MCF 10A (cell line): ENCODE results near the gene PEX14. TPM values are rescaled to one million over a fixed set of nuclear protein-coding genes. Genes with fewer than 3 reads are reported as not detected.

Source experiments
- BruUV-seq: library from RNA; stranded (reverse); fragments of 400-500 nt; replicated peaks from 2 replicates; lab custom pipeline; 2021; lab: Mats Ljungman, UMichigan
- CTCF ChIA-PET: fragments of 300-600 bp; sonication (Branson Sonifier 250); formaldehyde crosslinking; extraction: SDS; loops from one replicate; lab custom pipeline; 2021; ENCODE audit warnings: antibody characterized with exemption, inconsistent platforms; lab: Yijun Ruan, JAX
- POLR2A ChIA-PET: fragments of 300-600, 350-650 bp; sonication (Branson Sonifier 250); formaldehyde crosslinking; extraction: SDS; loops from one replicate; lab custom pipeline; 2020; ENCODE audit warnings: antibody characterized with exemption, inconsistent platforms; lab: Yijun Ruan, JAX
- DNase-seq: peaks from one replicate; pipeline ENCODE4 v3.0.0-alpha.2; 2018; ENCODE audit not compliant: unreplicated experiment
- H3K27ac Mint-ChIP-seq: one replicate; pipeline ENCODE4 v1.8.0; 2022; ENCODE audit warnings: mild to moderate bottlenecking, low read depth, mixed read lengths; ENCODE audit not compliant: unreplicated experiment
- H3K27me3 Mint-ChIP-seq: one replicate; pipeline ENCODE4 v1.8.0; 2022; ENCODE audit warnings: mixed read lengths; ENCODE audit not compliant: insufficient read depth, unreplicated experiment
- H3K36me3 Mint-ChIP-seq: one replicate; pipeline ENCODE4 v1.8.0; 2022; ENCODE audit warnings: mild to moderate bottlenecking, moderate library complexity, mixed read lengths; ENCODE audit not compliant: insufficient read depth, unreplicated experiment
- H3K4me1 Mint-ChIP-seq: one replicate; pipeline ENCODE4 v1.8.0; 2022; ENCODE audit warnings: mixed read lengths; ENCODE audit not compliant: insufficient read depth, unreplicated experiment
- H3K4me3 Mint-ChIP-seq: one replicate; pipeline ENCODE4 v1.8.0; 2022; ENCODE audit warnings: mild to moderate bottlenecking, moderate library complexity, mixed read lengths; ENCODE audit not compliant: unreplicated experiment
- H3K9me3 Mint-ChIP-seq: one replicate; pipeline ENCODE4 v1.8.0; 2022; ENCODE audit warnings: mixed read lengths; ENCODE audit not compliant: unreplicated experiment
- CTCF ChIP-seq: fragments of 200-600 bp; IDR thresholded peaks from one replicate; pipeline ENCODE4 v1.8.0; 2022; ENCODE audit warnings: antibody characterized with exemption, mild to moderate bottlenecking; ENCODE audit not compliant: unreplicated experiment
- intact Hi-C: fragments of 100-400 bp; cut with micrococcal nuclease; formaldehyde crosslinking; loops from 2 replicates; pipeline ENCODE4 v1.14.1; 2022
- total RNA-seq: library from RNA; stranded (reverse); gene quantifications from 2 replicates; pipeline ENCODE4 v1.2.3, GENCODE V29; 2022

Gene PEX14
- total RNA-seq, 1 experiment from 2014 or later: 22.2 TPM

GRCh38 chr1:10671622-10672342, 197.0 kb downstream of the PEX14 start:
- no peak for TF ChIP-seq CTCF
- Mint-ChIP-seq H3K27me3 (no peaks in the 10 kb centered on the region), H3K4me1 (no peaks in the 10 kb centered on the region), H3K4me3 (no peak overlapping the region), H3K36me3 (peaks cover 6% of the 10 kb centered on the region), H3K27ac (no peak overlapping the region), H3K9me3 (no peaks in the 10 kb centered on the region)
- no TSS peak for BruUV-seq
- ChIA-PET POLR2A (no interaction called here), CTCF (no interaction called here)
- DNase-seq: no peak
- intact Hi-C loops: no loop called here

- TF ChIP-seq CTCF: no peak
- POLR2A ChIA-PET: interaction anchor here (0.6 kb wide), 1 partner anchor 192 kb away, joined by 4 read pairs; no protein-coding TSS in a partner anchor
- Mint-ChIP-seq H3K4me1 (no peaks in the 10 kb centered on the region), H3K36me3 (peaks cover 6% of the 10 kb centered on the region), H3K27ac (no peak overlapping the region), H3K27me3 (no peaks in the 10 kb centered on the region), H3K4me3 (no peak overlapping the region), H3K9me3 (no peaks in the 10 kb centered on the region)
- DNase-seq: no peak
- CTCF ChIA-PET: no interaction called here
- intact Hi-C loops: no loop called here
- no TSS peak for BruUV-seq
Measured at GRCh38 chr1:10672343-10673050, 197.7 kb downstream of the PEX14 start.

GRCh38 chr1:10673109-10673711, 198.5 kb downstream of the PEX14 start:
- no peak for DNase-seq
- Mint-ChIP-seq H3K27me3 (no peaks in the 10 kb centered on the region), H3K27ac (no peak overlapping the region), H3K4me3 (no peak overlapping the region), H3K36me3 (peaks cover 6% of the 10 kb centered on the region), H3K9me3 (no peaks in the 10 kb centered on the region), H3K4me1 (no peaks in the 10 kb centered on the region)
- BruUV-seq: no TSS peak
- CTCF ChIA-PET: no interaction called here
- POLR2A ChIA-PET: interaction anchor here (0.6 kb wide), 1 partner anchor 191 kb away, joined by 4 read pairs; no protein-coding TSS in a partner anchor
- intact Hi-C loops: no loop called here
- no peak for TF ChIP-seq CTCF

GRCh38 chr1:10674222-10674621, 199.5 kb downstream of the PEX14 start:
- H3K27me3 Mint-ChIP-seq: no peaks in the 10 kb centered on the region
- TF ChIP-seq CTCF: no peak
- H3K9me3 Mint-ChIP-seq: no peaks in the 10 kb centered on the region
- no peak overlapping the region for H3K27ac Mint-ChIP-seq
- no peak for DNase-seq
- no TSS peak for BruUV-seq
- H3K36me3 Mint-ChIP-seq: peaks cover 6% of the 10 kb centered on the region
- CTCF ChIA-PET: interaction anchor here (0.6 kb wide), 1 partner anchor 254 kb away, joined by 3 read pairs; no protein-coding TSS in a partner anchor
- intact Hi-C loops: no loop called here
- no peak overlapping the region for H3K4me3 Mint-ChIP-seq
- H3K4me1 Mint-ChIP-seq: no peaks in the 10 kb centered on the region
- POLR2A ChIA-PET: no interaction called here
